Epithelial cell of esophagus (primary cell): ENCODE results near the gene BCO1.

Source experiments
- DNase-seq: peaks from one replicate; pipeline ENCODE4 v3.0.0; 2010; ENCODE audit warnings: low read depth
- H3K4me3 ChIP-seq: 2 replicates; pipeline ENCODE4 v1.5.1; 2011; ENCODE audit warnings: mild to moderate bottlenecking, low read length, control low read depth
- CTCF ChIP-seq: IDR thresholded peaks from 2 replicates; pipeline ENCODE4 v1.5.1; 2011; ENCODE audit warnings: low read depth, mild to moderate bottlenecking, low read length, control low read depth, inconsistent platforms; ENCODE audit not compliant: insufficient read depth; ENCODE audit errors: missing control alignments

BCO1 gene

GRCh38 chr16:81293909-81294802 is 55.7 kb downstream of the BCO1 start:
- peak; percentile 75 for DNase-seq
- TF ChIP-seq CTCF, result no peak

GRCh38 chr16:81296631-81297030 is 58.1 kb downstream of the BCO1 start:
- TF ChIP-seq CTCF, result no peak

More at GRCh38 chr16:81293909-81294802, 55.7 kb downstream of the BCO1 start:
- no peak overlapping the region for H3K4me3 ChIP-seq

GRCh38 chr16:81307770-81308169 is 69.3 kb downstream of the BCO1 start:
- no peak overlapping the region for H3K4me3 ChIP-seq
- TF ChIP-seq CTCF, result no peak
- no peak for DNase-seq

More at GRCh38 chr16:81296631-81297030, 58.1 kb downstream of the BCO1 start:
- no peak for DNase-seq
- no peak overlapping the region for H3K4me3 ChIP-seq

GRCh38 chr16:81310045-81310644 is 71.7 kb downstream of the BCO1 start:
- no peak for TF ChIP-seq CTCF
- no peak for DNase-seq
- no peak overlapping the region for H3K4me3 ChIP-seq

GRCh38 chr16:81311762-81312161 is 73.3 kb downstream of the BCO1 start:
- TF ChIP-seq CTCF, result no peak
- DNase-seq, result no peak
- H3K4me3 ChIP-seq, result no peak overlapping the region

DNA sequence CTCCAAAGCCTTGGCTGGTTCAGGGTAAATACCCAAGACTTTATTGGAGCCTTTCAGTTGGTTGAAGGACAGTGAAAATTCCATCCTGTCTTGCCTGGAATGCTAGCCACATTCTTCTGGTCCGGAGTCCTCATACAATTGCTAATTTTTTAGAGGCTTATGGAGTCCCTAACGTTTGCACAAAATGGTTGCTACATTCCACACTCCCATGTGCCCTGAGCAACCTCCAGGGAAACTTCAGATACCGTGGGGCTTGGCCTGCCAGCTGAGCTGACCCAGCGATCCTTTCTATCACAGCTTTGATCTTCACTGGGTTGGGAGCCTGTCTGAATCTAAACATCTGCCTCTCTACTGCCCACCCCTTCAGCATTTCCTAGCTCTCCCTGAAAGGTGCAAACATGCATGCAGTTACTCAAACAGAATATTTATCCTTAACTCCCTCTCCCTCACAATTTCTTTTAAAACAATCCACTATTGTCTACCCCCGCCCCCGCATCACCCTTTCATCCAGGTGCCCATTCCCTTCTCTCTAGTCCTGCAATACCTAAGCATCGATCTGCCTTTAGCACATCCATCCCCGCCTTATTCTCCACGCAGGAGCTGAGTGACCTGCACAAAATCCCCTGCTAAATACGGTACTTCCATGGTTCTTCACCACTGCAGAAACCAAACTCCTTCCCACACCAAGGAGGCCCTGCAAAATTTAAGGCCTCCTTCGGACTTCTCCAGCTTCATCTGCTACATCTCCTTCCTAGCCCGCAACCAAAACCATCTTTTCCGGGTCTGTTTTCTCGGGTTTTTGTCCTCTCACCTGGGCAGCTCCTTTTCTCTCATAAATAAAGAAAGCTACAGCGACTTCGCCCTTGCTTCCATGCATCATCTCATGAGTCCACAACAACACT is 75.5 kb downstream of the BCO1 start:
- peak overlapping the region; percentile 94 for H3K4me3 ChIP-seq
- no peak for TF ChIP-seq CTCF
- no peak for DNase-seq
